ENCODE results near the gene CENPI.
"Not testable (repeated sequence)": the region's sequence is repeated elsewhere in the genome, so short reads cannot be mapped to it uniquely, and the experiment has no call there.

CENPI gene

DNA sequence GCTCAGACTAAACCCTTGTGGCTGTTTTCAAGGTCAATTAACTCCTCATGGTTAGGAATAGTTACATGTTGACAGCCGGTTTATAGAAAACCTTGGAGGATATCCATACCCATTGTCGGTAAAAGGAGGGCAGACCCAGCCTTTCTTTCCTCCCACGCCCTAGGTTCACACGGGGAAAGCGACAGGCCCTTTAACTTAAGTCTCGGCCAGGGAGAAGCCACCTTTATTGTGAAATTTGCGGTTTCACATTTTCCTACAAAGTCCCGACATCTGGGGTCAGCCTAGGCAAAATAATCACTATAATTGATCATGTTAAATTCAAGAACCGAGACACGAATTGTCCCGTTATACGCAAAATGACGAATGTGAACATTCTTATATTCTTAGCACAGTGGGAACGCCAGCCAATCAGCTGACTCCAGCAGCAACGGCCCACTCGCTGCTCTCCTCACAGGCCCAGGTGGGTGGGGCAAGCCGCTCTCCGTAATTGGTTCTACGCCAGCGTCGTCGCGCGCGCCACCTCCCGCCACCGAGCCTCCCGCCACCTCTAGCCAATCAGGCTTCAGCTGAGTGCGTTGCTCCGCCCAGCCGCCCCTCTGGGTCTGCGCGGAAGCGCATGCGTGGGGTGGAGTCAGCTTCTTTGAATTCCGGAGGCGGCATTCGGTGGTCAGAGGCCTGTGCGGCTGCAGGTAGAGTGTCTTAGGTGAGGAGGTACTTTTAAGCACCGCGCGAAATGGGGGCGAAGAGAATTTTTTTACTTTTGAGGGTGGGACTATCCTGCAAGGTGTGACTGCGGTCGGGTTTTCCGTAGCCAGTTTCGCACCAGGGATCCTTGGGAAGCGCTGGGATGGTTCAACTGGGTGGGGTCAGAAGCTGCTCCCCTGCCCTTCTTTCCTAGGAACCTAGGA is at the start of gene CENPI:
TSS of gene CENPI (plus strand) at position 659 of the 908 bp plus-strand sequence. CDS start 2,867 bp downstream, outside the sequence.
- peak; percentile 32 for DNase-seq

GRCh38 chrX:101051153-101051548 is 46.9 kb upstream of the CENPI start:
- no peak for DNase-seq

GRCh38 chrX:101051549-101052302 is 46.3 kb upstream of the CENPI start, which contains the start of gene TRMT2B:
TSS of gene TRMT2B (minus strand) at chrX:101052111. CDS start at chrX:101042289, 9,822 bp downstream.
- DNase-seq: peak; percentile 71

DNA sequence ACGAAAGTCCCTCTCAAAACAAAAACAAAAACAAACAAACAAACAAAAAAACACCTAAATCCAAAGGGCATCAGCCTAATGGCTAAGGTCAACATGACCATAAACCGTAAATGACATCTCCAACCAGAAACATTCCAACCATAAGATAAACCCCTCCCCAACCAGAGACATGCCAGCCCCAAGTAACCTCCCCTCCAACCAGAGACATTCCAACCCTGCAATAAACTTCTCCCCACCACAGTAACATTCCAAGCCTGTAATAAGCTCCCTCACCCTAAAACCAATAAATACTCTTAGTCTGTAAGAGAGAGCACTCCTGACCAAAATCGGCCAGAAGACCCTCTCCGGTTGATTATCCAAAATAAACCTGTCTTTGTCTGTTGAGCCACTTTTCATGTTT is 41.5 kb upstream of the CENPI start:
- DNase-seq: not testable (repeated sequence)

DNA sequence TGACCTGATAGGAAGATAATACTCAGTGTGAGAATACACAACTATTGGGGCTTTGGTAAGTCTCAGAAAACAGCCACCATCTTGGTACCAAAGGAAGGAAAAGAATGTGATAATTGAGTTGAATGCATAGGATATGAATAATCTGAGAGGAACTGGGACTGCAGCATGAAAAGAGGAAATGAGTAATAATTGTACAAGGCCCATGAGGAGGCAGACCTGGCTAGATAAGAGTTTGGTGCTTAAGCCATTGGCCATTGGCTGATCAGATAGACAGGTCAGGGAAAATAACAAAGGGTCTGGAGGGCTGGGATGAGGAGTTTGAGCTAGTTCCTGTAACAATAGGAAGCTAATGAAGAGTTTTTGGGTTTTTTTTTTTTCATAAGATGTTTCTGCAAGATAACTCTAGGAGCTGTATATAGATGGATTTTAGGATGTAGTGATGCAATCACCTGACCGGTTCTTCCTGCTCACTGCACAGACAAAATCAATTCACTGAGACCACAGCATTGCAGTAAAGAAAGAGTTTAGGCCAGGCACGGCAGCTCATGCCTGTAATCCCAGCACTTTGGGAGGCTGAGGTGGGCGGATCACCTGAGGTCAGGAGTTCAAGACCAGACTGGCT is 40.8 kb upstream of the CENPI start:
- DNase-seq: peak; percentile 38

DNA sequence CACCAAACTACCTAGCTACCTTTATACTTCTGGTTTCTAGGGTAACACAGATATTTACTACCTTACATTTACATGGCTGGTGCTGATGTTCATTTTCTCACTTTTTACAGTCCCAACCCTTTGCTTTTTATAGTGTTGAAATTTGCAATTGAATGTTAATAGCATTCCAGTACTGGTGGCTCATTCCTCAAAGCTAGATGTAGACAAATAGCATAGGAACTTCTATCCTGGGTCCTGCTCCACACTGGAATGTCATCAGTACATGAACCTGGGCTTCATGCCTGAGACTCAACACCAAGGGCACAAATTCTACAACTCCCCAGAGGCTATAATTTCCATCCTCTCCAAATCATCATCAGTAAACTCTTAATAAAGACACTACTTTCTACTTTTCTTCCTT is 35.8 kb upstream of the CENPI start:
- no peak for DNase-seq

GRCh38 chrX:101071582-101071981 is 26.4 kb upstream of the CENPI start:
- no peak for DNase-seq

- DNase-seq: no peak
These were observed 19.0 kb upstream of the CENPI start, which contains the start of gene TMEM35A for GRCh38 chrX:101078716-101079598. TSS of gene TMEM35A (plus strand) at chrX:101078879. CDS start at chrX:101079003, 124 bp downstream.

DNA sequence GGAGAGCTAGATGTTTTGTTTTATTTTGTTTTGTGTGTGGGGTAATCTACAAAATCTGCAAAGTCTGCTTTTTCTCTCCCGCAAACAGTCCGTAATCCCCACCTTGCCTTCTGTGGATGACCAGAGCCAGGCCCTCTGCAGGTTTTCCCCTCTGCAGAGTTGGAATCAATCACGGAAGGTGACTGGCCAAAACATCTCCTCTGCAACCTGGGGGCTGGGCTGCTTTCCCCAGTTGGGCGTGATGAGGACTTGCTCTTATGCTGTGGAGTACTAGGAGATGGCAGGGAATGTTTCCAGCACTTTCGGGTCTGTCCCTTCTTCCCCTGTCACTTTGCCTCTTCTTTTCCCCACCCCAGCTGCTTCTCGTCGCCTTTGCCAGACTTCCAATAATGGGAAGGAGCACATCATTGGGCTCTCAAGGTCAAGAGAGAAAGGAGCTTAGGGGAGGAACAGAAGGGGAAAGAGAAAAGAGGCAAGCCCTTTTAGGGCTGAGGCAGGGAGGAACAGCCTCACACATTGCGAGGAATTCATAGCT is 18.2 kb upstream of the CENPI start:
- DNase-seq: no peak

DNA sequence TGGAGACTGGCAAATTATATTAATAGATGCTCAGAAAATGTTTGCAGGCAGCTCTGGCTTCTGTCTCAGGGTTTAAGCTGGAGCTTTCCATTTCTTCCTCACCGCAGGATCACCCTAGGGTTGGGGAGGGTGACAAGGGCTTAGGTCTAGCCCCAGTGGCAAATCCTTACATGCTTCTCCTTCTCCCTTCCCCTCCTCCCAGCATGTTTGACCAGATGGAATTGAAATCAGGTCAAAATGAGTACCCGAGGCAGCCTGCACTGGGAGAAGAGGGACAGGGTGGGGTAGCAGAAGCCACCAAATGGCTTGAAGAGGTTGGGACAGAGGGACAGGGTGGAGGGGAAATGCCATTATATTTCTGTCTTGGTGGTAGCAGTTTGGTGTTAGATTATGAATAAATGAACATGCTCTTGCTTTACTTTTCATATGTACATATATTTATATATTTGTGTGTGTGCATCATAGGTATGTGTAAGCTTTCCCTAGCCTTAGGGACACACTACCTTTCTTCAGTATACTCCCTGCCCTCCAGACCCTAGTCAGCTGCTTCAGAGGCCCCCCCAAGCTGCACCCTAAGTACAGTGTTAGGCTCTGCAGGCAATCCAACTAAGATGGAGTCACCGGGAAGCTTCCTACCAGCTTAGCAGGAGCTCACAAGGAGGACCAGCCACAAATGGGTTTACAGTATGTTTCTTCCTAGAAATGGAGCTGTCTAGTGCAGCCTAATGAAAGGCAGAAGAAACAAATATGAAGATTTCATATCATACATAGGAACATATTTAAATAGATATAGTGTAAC is 17.5 kb upstream of the CENPI start:
- no peak for DNase-seq

DNA sequence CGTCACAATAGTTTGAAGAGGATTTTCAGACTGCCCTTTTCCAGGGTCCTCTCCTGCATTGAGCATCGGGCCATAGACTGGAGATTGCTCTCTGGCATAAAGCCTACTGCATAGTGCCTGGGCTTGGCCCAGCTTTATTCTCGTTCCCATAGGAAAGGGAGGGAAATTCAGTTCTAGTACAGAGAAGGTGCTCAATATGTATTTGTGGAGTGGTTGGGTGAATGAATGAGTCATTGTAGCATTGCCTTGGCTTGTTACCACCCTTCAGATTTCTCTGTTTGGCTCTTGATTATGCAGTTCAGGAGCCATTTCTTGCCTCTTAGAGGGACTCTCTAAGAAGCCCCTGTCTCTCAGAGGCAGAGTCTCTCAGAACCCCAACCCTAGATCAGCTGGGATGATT is 16.8 kb upstream of the CENPI start:
- DNase-seq: no peak

DNA sequence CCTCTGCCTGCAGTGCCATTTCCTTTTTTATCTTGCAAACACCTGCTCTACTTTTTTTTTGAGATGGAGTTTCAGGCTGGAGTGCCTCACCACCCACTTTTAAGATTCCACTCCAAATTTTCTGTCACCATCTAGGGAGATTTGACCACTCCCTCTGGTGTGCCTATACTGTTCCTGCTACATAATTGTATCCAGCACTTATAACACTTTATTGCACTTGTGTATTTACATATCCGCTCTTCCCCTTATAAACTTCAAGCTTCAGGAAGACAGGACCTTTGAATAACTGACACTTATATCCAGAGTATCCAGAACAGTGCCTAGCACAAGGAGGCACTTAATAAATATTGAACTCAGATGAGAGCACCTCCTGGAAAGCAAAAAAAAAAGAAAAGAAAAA is 6.2 kb upstream of the CENPI start:
- no peak for DNase-seq

DNA sequence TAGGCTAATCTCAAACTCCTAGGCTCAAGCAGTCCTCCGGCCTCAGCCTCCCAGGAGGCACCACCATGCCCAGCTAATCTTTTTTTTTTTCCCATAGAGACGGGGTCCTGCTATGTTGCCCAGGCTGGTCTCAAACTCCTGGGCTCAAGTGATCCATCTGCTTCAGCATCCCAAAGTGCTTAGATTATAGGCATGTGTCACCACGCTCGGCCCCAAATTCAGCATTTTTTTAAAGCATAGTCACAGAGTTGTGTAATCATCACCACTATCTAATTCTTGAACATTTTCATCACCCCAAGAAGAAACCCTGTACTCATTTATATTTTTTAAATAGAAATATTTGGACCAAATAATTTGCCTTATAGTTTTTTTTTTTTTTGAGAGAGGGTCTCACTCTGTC is 10.3 kb downstream of the CENPI start:
- DNase-seq: no peak

- DNase-seq: no peak
These were observed 19.7 kb downstream of the CENPI start for GRCh38 chrX:101117701-101118100.

DNA sequence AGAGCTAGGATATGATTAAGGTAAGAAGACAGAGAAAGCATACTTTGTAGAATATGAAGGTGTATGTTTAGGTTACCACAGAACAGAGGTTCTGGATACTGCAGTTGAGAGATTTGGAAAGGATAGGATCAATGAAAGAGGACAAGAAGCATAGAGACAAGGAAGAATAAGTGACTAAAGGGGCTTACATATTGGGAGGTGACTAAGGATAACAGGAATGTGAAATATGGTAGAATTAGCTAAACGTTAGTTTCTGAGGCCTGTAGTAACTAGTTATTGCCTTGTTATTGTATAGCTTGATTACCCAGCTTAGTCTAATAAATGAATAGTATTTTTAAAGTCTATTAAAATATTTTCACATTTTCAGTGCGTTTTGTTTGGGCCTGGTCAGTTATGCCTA is 38.2 kb downstream of the CENPI start:
- no peak for DNase-seq
